Testis (tissue), 2 donors: ENCODE measurements around the gene NPIPA3.
"Not testable (repeated sequence)": the region's sequence is repeated elsewhere in the genome, so short reads cannot be mapped to it uniquely, and the experiment has no call there.

Source experiments
- POLR2A ChIP-seq: fragments of 450-650 bp; IDR thresholded peaks from one replicate; pipeline ENCODE4 v1.6.1; 2017; ENCODE audit warnings: antibody characterized with exemption, mild to moderate bottlenecking, moderate library complexity
- TF ChIP-seq, protein P1 (sequence below), 3 experiments: fragments of 450-650 bp in 2 of 3; fragments of 200-600 bp in 1 of 3; sonication (generic) in 1 of 3; IDR thresholded peaks; one replicate each; pipeline ENCODE4 v1.5.1; 2016 to 2019; ENCODE audit warnings: antibody characterized with exemption in 3 of 3, mild to moderate bottlenecking in 2 of 3, moderate library complexity in 1 of 3

GRCh38 chr16:14680396-14680795 is 22.8 kb upstream of the NPIPA3 start:
- TF ChIP-seq, protein P1, sequence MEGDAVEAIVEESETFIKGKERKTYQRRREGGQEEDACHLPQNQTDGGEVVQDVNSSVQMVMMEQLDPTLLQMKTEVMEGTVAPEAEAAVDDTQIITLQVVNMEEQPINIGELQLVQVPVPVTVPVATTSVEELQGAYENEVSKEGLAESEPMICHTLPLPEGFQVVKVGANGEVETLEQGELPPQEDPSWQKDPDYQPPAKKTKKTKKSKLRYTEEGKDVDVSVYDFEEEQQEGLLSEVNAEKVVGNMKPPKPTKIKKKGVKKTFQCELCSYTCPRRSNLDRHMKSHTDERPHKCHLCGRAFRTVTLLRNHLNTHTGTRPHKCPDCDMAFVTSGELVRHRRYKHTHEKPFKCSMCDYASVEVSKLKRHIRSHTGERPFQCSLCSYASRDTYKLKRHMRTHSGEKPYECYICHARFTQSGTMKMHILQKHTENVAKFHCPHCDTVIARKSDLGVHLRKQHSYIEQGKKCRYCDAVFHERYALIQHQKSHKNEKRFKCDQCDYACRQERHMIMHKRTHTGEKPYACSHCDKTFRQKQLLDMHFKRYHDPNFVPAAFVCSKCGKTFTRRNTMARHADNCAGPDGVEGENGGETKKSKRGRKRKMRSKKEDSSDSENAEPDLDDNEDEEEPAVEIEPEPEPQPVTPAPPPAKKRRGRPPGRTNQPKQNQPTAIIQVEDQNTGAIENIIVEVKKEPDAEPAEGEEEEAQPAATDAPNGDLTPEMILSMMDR (IDR thresholded peaks at IDR 0.05) = not testable (repeated sequence)
- TF ChIP-seq POLR2A = not testable (repeated sequence)
